ENCODE results near the gene PDE4D.
A peak's percentile ranks its signal among the peaks of the same experiment; 100 is the strongest.
"Not testable (repeated sequence)": the region's sequence is repeated elsewhere in the genome, so short reads cannot be mapped to it uniquely, and the experiment has no call there.

PDE4D gene

DNA sequence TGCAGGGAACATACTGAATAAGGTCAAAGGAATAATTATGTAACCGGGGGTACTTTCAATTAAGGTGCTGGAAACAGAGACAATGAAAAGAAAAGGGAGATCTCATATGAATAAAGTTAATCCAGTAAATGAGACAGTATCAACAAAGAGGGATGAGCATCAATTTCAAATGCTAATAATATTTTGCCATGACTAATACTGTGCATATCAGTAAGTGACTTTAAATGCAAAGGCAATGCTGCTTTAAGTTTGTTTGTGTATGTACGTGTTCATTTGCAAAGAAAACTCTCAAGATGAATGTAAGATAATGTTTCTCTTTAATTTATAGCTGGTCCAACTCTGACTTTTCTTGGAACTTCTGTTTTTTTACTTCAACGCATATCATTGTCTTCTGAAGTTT, 139.9 kb downstream of the PDE4D start:
- H2AFZ ChIP-seq (ENCODE audit: low read depth, low read length) = no peak overlapping the region
- H3K23ac ChIP-seq (ENCODE audit: low read length in 2 of 2) = no peak overlapping the region
- no peak overlapping the region for H2BK12ac ChIP-seq (ENCODE audit: low read length in 2 of 2)
- no peak overlapping the region for H2BK15ac ChIP-seq (ENCODE audit: low read depth, poor library complexity, severe bottlenecking)
- H3K27me3 ChIP-seq (ENCODE audit: control insufficient read depth in 1 of 2, insufficient read depth in 1 of 2, low read length in 2 of 2) = no peaks in the 10 kb centered on the region
- no peak overlapping the region for H3K18ac ChIP-seq (ENCODE audit: low read depth in 1 of 2, low read length in 2 of 2)
- no peak overlapping the region for H2BK5ac ChIP-seq (ENCODE audit: low read depth, low read length, poor library complexity, severe bottlenecking)
- H3K4me3 ChIP-seq (ENCODE audit: insufficient read depth in 1 of 2, low read depth in 1 of 2, low read length in 2 of 2) = no peak overlapping the region
- H3K9ac ChIP-seq (ENCODE audit: low read length) = no peak overlapping the region
- no peak overlapping the region for H4K8ac ChIP-seq (ENCODE audit: low read length)
- H3K36me3 ChIP-seq (ENCODE audit: control insufficient read depth in 1 of 2, insufficient read depth in 2 of 2, low read depth in 1 of 2, low read length in 2 of 2) = no peaks in the 10 kb centered on the region
- H4K91ac ChIP-seq (ENCODE audit: low read length) = no peak overlapping the region
- H3K27ac ChIP-seq (ENCODE audit: low read length, poor library complexity, severe bottlenecking) = no peak overlapping the region
- WGBS = 100% methylated on average over 2 of the region's 3 CpGs
- no peak overlapping the region for H2AK5ac ChIP-seq (ENCODE audit: low read length, severe bottlenecking)
- H3K79me1 ChIP-seq (replicated peaks; ENCODE audit: low read length, poor library complexity, severe bottlenecking) = peaks cover 15% of the 10 kb centered on the region
- H3K4me1 ChIP-seq (ENCODE audit: control insufficient read depth, insufficient read depth, low read depth, low read length) = peaks cover 3% of the 10 kb centered on the region
- no peaks in the 10 kb centered on the region for H3K9me3 ChIP-seq (ENCODE audit: control insufficient read depth, low read length)
- H3K14ac ChIP-seq (ENCODE audit: low read length in 2 of 2) = no peak overlapping the region
- H3K4ac ChIP-seq (ENCODE audit: low read depth in 1 of 2, low read length in 2 of 2) = no peak overlapping the region
- DNase-seq = no peak
- H3K4me2 ChIP-seq (ENCODE audit: low read length, poor library complexity, severe bottlenecking) = no peak overlapping the region
- no peak overlapping the region for H2BK120ac ChIP-seq (ENCODE audit: low read depth, low read length)

DNA sequence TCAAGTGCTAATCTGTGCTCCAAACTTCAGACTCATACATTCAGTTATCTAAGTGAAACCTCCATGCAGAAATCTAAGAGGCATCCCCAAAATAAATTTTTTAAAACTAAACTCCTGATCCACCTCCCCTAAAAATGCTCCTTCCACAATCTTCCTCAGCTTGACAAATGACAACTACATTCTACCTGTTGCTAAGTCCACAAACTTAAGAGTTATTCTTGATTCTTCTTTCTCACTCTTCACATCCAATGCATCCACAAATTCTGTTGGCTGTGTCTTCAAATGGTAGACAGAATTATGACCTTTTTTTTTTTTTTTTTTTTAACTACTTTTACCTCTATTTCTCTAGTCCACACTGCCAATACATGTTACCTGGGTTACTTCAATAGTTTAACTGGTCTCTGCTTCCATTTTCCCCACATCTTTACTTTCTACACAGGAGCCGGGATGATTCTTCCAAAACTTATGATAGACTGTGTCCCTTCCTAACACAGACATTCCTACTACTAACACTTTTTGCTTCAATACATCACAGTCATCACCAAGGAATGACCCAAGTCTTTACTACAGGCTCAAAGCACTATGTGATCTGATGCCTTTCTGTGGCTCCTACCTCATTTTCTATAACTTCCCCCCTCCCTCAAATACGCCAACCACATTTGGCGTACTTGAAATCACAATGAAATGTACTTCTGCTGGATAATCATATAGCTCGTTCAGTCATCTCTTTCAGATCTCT, 143.6 kb downstream of the PDE4D start:
- Histone ChIP-seq H2BK15ac (ENCODE audit: low read depth, poor library complexity, severe bottlenecking) (no peak overlapping the region), H4K8ac (ENCODE audit: low read length) (peak overlapping the region; percentile 14), H3K4me2 (ENCODE audit: low read length, poor library complexity, severe bottlenecking) (no peak overlapping the region), H3K4me3 (ENCODE audit: insufficient read depth in 1 of 2, low read depth in 1 of 2, low read length in 2 of 2) (no peak overlapping the region), H3K23ac (ENCODE audit: low read length in 2 of 2) (no peak overlapping the region), H3K18ac (ENCODE audit: low read depth in 1 of 2, low read length in 2 of 2) (no peak overlapping the region), H4K91ac (ENCODE audit: low read length) (no peak overlapping the region), H2AK5ac (ENCODE audit: low read length, severe bottlenecking) (peak overlapping the region; percentile 63), H3K79me1 (replicated peaks; ENCODE audit: low read length, poor library complexity, severe bottlenecking) (peaks cover 20% of the 10 kb centered on the region), H3K14ac (ENCODE audit: low read length in 2 of 2) (no peak overlapping the region), H3K27me3 (ENCODE audit: control insufficient read depth in 1 of 2, insufficient read depth in 1 of 2, low read length in 2 of 2) (no peaks in the 10 kb centered on the region), H3K4me1 (ENCODE audit: control insufficient read depth, insufficient read depth, low read depth, low read length) (peaks cover 5% of the 10 kb centered on the region), H2AFZ (ENCODE audit: low read depth, low read length) (no peak overlapping the region), H3K27ac (ENCODE audit: low read length, poor library complexity, severe bottlenecking) (peak overlapping the region; percentile 45), H3K9ac (ENCODE audit: low read length) (no peak overlapping the region), H3K9me3 (ENCODE audit: control insufficient read depth, low read length) (no peaks in the 10 kb centered on the region), H3K36me3 (ENCODE audit: control insufficient read depth in 1 of 2, insufficient read depth in 2 of 2, low read depth in 1 of 2, low read length in 2 of 2) (no peaks in the 10 kb centered on the region), H2BK5ac (ENCODE audit: low read depth, low read length, poor library complexity, severe bottlenecking) (no peak overlapping the region), H3K4ac (ENCODE audit: low read depth in 1 of 2, low read length in 2 of 2) (peak overlapping the region in 1 of 2 experiments; percentile 42), H2BK120ac (ENCODE audit: low read depth, low read length) (no peak overlapping the region), H2BK12ac (ENCODE audit: low read length in 2 of 2) (peak overlapping the region; percentile 63 to 66)
- DNase-seq = peak; percentile 38
- 98% methylated on average over 4 of the region's 4 CpGs for WGBS

DNA sequence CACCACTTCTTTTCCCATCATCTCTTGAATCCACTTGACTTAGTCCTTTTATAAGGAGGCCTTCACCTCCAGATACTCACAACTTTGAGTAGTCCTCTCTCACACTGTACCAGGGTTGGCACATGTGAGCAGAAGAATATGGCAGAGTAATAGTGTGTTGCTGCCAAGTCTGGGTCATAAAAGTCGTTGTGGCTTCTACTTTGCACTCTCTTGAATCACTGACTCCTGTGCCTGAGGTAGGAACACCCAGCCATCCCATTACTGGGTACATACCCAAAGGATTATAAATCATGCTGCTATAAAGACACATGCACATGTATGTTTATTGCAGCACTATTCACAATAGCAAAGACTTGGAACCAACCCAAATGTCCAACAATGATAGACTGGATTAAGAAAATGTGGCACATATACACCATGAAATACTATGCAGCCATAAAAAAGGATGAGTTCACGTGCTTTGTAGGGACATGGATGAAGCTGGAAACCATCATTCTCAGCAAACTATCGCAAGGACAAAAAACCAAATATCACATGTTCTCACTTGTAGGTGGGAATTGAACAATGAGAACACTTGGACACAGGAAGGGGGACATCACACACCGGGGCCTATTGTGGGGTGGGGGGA, 145.4 kb downstream of the PDE4D start:
- not testable (repeated sequence) for H2BK120ac ChIP-seq (ENCODE audit: low read depth, low read length); H2AK5ac ChIP-seq (ENCODE audit: low read length, severe bottlenecking); H3K36me3 ChIP-seq (ENCODE audit: control insufficient read depth in 1 of 2, insufficient read depth in 2 of 2, low read depth in 1 of 2, low read length in 2 of 2); H2AFZ ChIP-seq (ENCODE audit: low read depth, low read length); H3K27ac ChIP-seq (ENCODE audit: low read length, poor library complexity, severe bottlenecking); H3K18ac ChIP-seq (ENCODE audit: low read depth in 1 of 2, low read length in 2 of 2); H3K27me3 ChIP-seq (ENCODE audit: control insufficient read depth in 1 of 2, insufficient read depth in 1 of 2, low read length in 2 of 2); H4K91ac ChIP-seq (ENCODE audit: low read length); H2BK5ac ChIP-seq (ENCODE audit: low read depth, low read length, poor library complexity, severe bottlenecking); H3K4me1 ChIP-seq (ENCODE audit: control insufficient read depth, insufficient read depth, low read depth, low read length); H3K23ac ChIP-seq (ENCODE audit: low read length in 2 of 2); H3K9me3 ChIP-seq (ENCODE audit: control insufficient read depth, low read length); H3K4me2 ChIP-seq (ENCODE audit: low read length, poor library complexity, severe bottlenecking); H3K4ac ChIP-seq (ENCODE audit: low read depth in 1 of 2, low read length in 2 of 2); H4K8ac ChIP-seq (ENCODE audit: low read length); H2BK15ac ChIP-seq (ENCODE audit: low read depth, poor library complexity, severe bottlenecking); H3K14ac ChIP-seq (ENCODE audit: low read length in 2 of 2); H3K9ac ChIP-seq (ENCODE audit: low read length); H2BK12ac ChIP-seq (ENCODE audit: low read length in 2 of 2); DNase-seq; H3K4me3 ChIP-seq (ENCODE audit: insufficient read depth in 1 of 2, low read depth in 1 of 2, low read length in 2 of 2)
- 83% methylated on average over 1 of the region's 4 CpGs for WGBS
- H3K79me1 ChIP-seq (replicated peaks; ENCODE audit: low read length, poor library complexity, severe bottlenecking) = peaks cover 17% of the 10 kb centered on the region

DNA sequence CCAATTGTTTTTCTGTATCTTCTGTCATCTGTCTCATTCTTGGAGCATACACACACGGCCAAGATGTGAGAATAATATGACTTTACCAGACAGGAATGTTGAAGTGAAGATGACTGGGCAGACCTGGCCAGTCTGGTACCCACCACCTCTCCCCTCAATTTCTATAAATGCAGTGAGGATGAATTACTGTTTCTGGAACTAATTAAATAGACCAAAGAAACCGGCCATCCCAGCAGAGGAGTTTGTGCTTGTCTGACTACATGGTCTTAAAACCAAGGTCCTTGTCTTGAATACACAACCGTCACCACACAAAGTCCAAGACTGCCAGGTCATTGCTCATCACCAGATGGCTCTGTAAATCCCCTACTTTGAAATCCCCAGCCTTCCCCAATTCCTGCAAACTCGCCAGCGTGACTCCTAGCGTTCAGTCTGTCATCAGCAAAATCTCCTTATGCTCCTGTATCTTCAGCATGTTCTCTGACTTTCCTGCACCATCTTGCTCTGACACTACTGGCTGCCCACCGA, 147.2 kb downstream of the PDE4D start:
- no peaks in the 10 kb centered on the region for H3K36me3 ChIP-seq (ENCODE audit: control insufficient read depth in 1 of 2, insufficient read depth in 2 of 2, low read depth in 1 of 2, low read length in 2 of 2)
- no peak overlapping the region for H3K27ac ChIP-seq (ENCODE audit: low read length, poor library complexity, severe bottlenecking)
- no peak overlapping the region for H3K23ac ChIP-seq (ENCODE audit: low read length in 2 of 2)
- H3K4ac ChIP-seq (ENCODE audit: low read depth in 1 of 2, low read length in 2 of 2) = no peak overlapping the region
- no peak overlapping the region for H3K4me2 ChIP-seq (ENCODE audit: low read length, poor library complexity, severe bottlenecking)
- H3K9ac ChIP-seq (ENCODE audit: low read length) = peak overlapping the region; percentile 85
- no peak overlapping the region for H2BK15ac ChIP-seq (ENCODE audit: low read depth, poor library complexity, severe bottlenecking)
- H2BK5ac ChIP-seq (ENCODE audit: low read depth, low read length, poor library complexity, severe bottlenecking) = no peak overlapping the region
- H3K18ac ChIP-seq (ENCODE audit: low read depth in 1 of 2, low read length in 2 of 2) = no peak overlapping the region
- no peak overlapping the region for H4K91ac ChIP-seq (ENCODE audit: low read length)
- H2AFZ ChIP-seq (ENCODE audit: low read depth, low read length) = no peak overlapping the region
- peaks cover 5% of the 10 kb centered on the region for H3K4me1 ChIP-seq (ENCODE audit: control insufficient read depth, insufficient read depth, low read depth, low read length)
- peak; percentile 69 for DNase-seq
- no peak overlapping the region for H2AK5ac ChIP-seq (ENCODE audit: low read length, severe bottlenecking)
- 80% methylated on average over 7 of the region's 7 CpGs for WGBS
- H4K8ac ChIP-seq (ENCODE audit: low read length) = no peak overlapping the region
- H3K79me1 ChIP-seq (replicated peaks; ENCODE audit: low read length, poor library complexity, severe bottlenecking) = peaks cover 11% of the 10 kb centered on the region
- no peak overlapping the region for H3K14ac ChIP-seq (ENCODE audit: low read length in 2 of 2)
- H3K9me3 ChIP-seq (ENCODE audit: control insufficient read depth, low read length) = no peaks in the 10 kb centered on the region
- H3K4me3 ChIP-seq (ENCODE audit: insufficient read depth in 1 of 2, low read depth in 1 of 2, low read length in 2 of 2) = no peak overlapping the region
- H3K27me3 ChIP-seq (ENCODE audit: control insufficient read depth in 1 of 2, insufficient read depth in 1 of 2, low read length in 2 of 2) = no peaks in the 10 kb centered on the region
- no peak overlapping the region for H2BK120ac ChIP-seq (ENCODE audit: low read depth, low read length)
- no peak overlapping the region for H2BK12ac ChIP-seq (ENCODE audit: low read length in 2 of 2)

Measured in mesenchymal stem cell (in vitro differentiated cells and primary cell).